Measurements from ENCODE around the gene MT1F.

Gene MT1F

DNA sequence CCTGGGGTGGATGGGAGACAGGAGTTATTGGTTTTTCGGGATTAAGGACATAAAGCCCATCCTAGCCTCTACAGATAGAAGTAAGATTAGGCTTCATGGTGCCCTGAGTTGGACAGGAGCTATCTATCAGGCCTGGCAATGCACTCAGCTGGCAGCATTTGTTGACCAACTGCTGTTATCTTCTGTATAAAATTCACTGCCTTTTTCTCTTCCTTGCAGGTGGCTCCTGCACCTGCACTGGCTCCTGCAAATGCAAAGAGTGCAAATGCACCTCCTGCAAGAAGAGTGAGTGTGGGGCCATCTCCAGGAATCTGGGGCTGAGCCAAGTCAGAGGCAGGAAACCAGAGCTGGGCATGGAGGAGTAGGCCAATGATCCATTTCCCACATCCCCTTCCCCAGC, 18.7 kb upstream of the MT1F start:
- TF ChIP-seq, protein P1, sequence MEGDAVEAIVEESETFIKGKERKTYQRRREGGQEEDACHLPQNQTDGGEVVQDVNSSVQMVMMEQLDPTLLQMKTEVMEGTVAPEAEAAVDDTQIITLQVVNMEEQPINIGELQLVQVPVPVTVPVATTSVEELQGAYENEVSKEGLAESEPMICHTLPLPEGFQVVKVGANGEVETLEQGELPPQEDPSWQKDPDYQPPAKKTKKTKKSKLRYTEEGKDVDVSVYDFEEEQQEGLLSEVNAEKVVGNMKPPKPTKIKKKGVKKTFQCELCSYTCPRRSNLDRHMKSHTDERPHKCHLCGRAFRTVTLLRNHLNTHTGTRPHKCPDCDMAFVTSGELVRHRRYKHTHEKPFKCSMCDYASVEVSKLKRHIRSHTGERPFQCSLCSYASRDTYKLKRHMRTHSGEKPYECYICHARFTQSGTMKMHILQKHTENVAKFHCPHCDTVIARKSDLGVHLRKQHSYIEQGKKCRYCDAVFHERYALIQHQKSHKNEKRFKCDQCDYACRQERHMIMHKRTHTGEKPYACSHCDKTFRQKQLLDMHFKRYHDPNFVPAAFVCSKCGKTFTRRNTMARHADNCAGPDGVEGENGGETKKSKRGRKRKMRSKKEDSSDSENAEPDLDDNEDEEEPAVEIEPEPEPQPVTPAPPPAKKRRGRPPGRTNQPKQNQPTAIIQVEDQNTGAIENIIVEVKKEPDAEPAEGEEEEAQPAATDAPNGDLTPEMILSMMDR (conservative IDR thresholded peaks at IDR 0.05; ENCODE audit: low read length): no peak
- H3K4me3 ChIP-seq (ENCODE audit: low read length): no peak overlapping the region
- no peak for DNase-seq (ENCODE audit: low read depth)

DNA sequence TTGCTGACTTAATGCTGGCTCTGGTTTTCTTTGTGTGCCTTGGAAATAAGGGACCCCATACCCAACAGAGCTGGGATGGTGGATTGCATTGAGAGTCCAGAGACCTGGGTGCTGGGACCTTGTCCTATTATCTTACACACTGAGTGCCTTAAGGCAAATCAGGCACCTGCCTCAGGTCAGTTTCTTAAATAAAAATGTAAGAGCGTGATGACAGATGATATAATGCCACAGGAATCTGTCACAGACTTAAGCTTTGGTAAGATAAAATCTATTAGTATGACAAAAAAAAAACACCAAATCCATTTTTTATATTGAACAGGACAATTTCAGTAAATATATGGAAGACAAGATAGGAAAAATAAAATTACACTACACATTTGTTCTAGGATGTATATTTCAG, 17.7 kb upstream of the MT1F start:
- no peak for DNase-seq (ENCODE audit: low read depth)
- TF ChIP-seq, protein P1 (conservative IDR thresholded peaks at IDR 0.05; ENCODE audit: low read length): no peak
- no peak overlapping the region for H3K4me3 ChIP-seq (ENCODE audit: low read length)

DNA sequence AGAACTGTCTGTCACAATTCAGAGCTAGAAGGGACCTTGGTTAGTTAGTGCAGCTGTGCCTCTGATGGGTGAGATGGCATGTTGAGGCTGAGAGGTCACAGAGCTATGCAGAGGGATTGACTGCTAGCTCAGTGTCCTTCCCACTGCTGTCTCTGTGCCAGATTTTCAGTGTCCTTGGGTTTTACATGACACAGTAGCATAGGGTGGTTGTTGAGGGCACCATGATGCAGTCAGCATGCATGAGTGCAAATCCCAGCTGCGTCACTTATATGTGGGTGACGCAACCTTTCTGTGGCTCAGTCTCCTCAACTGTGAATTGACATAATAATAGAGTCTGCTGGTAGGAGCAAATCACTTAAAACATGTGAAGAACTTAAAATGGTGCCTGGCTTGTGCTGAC, 16.6 kb upstream of the MT1F start:
- no peak for DNase-seq (ENCODE audit: low read depth)
- TF ChIP-seq, protein P1 (conservative IDR thresholded peaks at IDR 0.05; ENCODE audit: low read length): no peak
- H3K4me3 ChIP-seq (ENCODE audit: low read length): no peak overlapping the region

DNA sequence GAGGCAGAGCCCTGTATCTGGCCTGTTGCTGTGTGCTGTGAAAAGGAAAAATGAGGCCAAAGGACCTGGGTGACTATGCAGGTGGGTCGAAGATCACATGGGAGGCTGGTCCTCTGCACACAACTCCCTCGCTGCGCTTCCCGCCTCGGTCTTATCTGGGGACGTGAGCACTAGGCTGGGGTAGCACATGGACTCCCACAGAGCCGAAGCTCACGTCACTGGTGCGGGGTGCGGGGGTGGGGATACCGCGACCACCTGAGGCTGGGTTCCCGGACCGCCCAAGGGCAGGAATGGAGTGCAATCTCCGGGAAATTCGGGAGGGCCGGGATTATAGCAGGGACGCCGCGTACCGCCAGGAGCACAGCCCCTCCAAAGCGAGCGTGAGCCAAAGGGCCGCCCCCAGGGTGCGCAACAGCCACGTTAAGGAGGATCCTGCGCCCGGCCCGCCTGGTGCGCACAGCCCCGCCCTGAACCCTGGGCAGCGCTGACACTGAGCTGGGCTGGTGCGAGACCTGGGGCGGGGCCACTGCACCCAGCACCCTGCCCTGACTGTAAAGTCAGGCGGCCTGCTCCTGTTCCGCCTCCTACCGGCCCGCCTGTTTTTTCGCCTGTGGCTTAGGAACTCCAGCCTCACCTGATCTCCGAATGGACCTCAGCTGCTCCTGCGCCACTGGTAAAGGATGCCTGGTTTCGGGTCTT, 14.5 kb upstream of the MT1F start:
- H3K4me3 ChIP-seq (ENCODE audit: low read length): peak overlapping the region; percentile 46
- TF ChIP-seq, protein P1 (conservative IDR thresholded peaks at IDR 0.05; ENCODE audit: low read length): peak; percentile 31
- peak; percentile 38 for DNase-seq (ENCODE audit: low read depth)

DNA sequence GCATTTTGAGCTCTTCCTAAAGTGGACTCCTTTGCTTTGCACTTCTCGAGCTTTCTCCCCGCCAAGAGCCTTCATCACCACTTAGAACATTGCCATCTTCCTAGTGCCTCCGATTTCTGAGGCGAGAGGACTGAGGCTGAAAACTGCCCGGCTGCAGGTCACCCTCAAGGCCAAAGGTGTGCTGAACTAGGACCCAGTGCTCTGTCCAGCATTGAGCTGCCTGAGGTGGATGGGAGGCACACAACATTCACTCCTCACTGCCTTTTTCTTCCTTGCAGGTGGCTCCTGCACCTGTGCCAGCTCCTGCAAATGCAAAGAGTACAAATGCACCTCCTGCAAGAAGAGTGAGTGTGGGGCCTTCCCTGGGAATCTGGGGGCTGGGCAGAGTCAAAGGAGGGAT, 13.9 kb upstream of the MT1F start:
- no peak for DNase-seq (ENCODE audit: low read depth)
- peak overlapping the region; percentile 46 for H3K4me3 ChIP-seq (ENCODE audit: low read length)
- TF ChIP-seq, protein P1 (conservative IDR thresholded peaks at IDR 0.05; ENCODE audit: low read length): no peak

DNA sequence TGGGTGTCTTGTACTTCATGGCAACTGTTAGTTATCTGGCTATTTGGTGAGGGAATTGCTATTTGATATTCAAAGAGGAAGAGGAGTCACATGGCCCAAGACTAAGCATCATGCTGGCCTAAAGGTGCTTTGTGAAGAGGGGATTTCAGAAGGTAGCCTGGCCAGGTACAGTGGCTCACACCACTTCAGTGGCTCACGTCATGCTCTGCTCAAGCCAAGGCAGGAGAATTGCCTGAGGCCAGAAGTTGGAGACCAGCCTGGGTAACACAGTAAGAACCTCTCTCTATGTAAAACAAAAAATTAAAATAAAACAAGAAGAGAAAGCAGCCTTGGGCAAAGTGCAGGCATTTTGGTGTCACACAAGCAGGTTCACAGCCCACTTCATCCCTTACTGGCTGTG, 12.4 kb upstream of the MT1F start:
- no peak overlapping the region for H3K4me3 ChIP-seq (ENCODE audit: low read length)
- TF ChIP-seq, protein P1 (conservative IDR thresholded peaks at IDR 0.05; ENCODE audit: low read length): no peak
- DNase-seq (ENCODE audit: low read depth): no peak

DNA sequence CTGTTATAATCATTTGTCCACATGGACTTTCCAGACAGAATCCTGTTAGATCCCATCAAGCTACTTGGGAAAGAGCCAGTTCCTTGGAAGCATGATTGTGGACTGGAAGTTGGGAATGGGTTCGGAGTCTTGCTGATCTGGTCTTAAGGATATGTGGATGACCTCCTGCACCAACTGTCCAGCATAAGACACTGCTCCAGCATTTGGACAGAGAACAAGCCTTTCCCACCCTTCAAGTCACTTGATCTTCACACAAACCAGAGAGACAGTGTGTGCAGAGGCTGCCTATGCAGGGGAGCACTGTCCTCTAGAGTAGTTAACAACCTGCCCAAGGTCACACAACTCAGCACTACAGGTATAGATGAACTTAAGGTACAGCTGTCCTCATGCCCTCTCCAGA, 11.9 kb upstream of the MT1F start:
- DNase-seq (ENCODE audit: low read depth): no peak
- no peak overlapping the region for H3K4me3 ChIP-seq (ENCODE audit: low read length)
- TF ChIP-seq, protein P1 (conservative IDR thresholded peaks at IDR 0.05; ENCODE audit: low read length): no peak
